AG10803 (cell line): ENCODE measurements around the gene CAMKMT.
A peak's percentile ranks its signal among the peaks of the same experiment; 100 is the strongest.
"Not testable (repeated sequence)": the region's sequence is repeated elsewhere in the genome, so short reads cannot be mapped to it uniquely, and the experiment has no call there.

Experiments used
- DNase-seq: peaks from one replicate; pipeline ENCODE4 v3.0.0; 2010; ENCODE audit warnings: low read depth
- H3K4me3 ChIP-seq: 2 replicates; pipeline ENCODE4 v1.5.1; 2011; ENCODE audit warnings: mild to moderate bottlenecking, low read length, control low read depth
- TF ChIP-seq, protein P1 (sequence below): conservative IDR thresholded peaks from 2 replicates; pipeline ENCODE4 v1.5.1; 2011; ENCODE audit warnings: mild to moderate bottlenecking, low read length, control low read depth, inconsistent platforms

The CAMKMT gene

GRCh38 chr2:44495544-44495943 is 133.8 kb downstream of the CAMKMT start:
- no peak overlapping the region for H3K4me3 ChIP-seq
- no peak for DNase-seq
- TF ChIP-seq, protein P1, sequence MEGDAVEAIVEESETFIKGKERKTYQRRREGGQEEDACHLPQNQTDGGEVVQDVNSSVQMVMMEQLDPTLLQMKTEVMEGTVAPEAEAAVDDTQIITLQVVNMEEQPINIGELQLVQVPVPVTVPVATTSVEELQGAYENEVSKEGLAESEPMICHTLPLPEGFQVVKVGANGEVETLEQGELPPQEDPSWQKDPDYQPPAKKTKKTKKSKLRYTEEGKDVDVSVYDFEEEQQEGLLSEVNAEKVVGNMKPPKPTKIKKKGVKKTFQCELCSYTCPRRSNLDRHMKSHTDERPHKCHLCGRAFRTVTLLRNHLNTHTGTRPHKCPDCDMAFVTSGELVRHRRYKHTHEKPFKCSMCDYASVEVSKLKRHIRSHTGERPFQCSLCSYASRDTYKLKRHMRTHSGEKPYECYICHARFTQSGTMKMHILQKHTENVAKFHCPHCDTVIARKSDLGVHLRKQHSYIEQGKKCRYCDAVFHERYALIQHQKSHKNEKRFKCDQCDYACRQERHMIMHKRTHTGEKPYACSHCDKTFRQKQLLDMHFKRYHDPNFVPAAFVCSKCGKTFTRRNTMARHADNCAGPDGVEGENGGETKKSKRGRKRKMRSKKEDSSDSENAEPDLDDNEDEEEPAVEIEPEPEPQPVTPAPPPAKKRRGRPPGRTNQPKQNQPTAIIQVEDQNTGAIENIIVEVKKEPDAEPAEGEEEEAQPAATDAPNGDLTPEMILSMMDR = no peak

- no peak for DNase-seq
- TF ChIP-seq, protein P1 = no peak
- no peak overlapping the region for H3K4me3 ChIP-seq
Observed at GRCh38 chr2:44496130-44496529, 134.4 kb downstream of the CAMKMT start.

DNA sequence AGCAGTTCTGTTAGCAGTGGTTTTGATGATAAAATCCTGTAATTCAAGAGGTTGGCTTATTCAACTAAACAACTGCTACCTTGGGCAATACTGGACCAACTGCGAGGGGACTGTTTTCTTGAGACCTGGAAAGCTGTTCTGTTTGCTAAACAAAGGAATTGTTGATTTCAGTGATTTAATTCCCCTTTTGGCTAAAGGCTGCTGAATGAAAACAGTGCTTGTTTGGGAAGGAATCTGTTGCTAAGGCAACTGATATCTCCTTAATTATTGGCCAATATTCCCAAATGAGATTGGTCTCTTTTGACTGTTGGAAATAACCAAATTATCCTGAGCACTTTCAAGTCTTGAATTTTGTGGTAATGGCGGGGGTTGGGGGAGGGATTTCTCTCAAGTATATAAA is 136.8 kb downstream of the CAMKMT start:
- no peak overlapping the region for H3K4me3 ChIP-seq
- DNase-seq = no peak
- TF ChIP-seq, protein P1 = no peak

DNA sequence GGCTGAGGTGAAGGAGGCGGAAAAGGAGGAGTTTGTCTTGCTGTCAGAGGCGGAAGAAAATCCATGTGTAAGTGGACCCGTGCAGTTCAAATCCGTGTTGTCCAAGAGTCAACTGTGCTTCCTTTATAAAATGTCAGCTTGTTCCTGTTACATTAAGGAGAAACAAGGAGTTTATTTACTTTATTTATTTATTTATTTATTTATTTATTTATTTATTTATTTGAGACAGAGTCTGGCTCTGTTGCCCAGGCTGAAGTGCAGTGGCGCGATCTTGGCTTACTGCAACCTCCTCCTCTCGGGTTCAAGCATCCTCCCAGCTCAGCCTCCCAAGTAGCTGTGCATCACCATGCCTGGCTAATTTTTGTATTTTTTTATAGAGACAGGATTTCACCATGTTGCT is 143.9 kb downstream of the CAMKMT start:
- DNase-seq, H3K4me3 ChIP-seq: not testable (repeated sequence)

GRCh38 chr2:44510246-44510645 is 148.5 kb downstream of the CAMKMT start:
- TF ChIP-seq, protein P1 = no peak
- DNase-seq = no peak
- no peak overlapping the region for H3K4me3 ChIP-seq

DNA sequence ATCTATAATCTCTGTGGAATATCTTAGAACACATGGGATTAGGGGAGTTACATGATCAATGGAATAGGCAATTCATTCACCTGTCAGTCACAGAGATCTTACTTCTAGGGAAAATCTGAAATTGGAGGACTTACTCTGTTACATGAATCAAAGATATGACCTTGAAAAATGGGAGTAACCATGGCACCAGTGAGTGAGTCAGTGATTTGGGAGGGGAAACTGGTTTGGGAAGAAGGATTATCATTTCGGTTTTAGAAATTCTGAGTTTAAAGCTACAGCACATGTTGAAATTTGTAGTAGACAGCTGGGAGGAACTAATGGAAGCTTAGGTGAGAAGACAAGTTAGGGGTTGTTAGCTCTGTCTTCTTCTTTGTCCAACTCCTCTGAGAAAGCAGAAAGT is 153.7 kb downstream of the CAMKMT start:
- no peak overlapping the region for H3K4me3 ChIP-seq
- TF ChIP-seq, protein P1 = no peak
- peak; percentile 20 for DNase-seq

GRCh38 chr2:44519026-44519425 is 157.3 kb downstream of the CAMKMT start:
- TF ChIP-seq, protein P1 = no peak
- H3K4me3 ChIP-seq = no peak overlapping the region
- DNase-seq = no peak

DNA sequence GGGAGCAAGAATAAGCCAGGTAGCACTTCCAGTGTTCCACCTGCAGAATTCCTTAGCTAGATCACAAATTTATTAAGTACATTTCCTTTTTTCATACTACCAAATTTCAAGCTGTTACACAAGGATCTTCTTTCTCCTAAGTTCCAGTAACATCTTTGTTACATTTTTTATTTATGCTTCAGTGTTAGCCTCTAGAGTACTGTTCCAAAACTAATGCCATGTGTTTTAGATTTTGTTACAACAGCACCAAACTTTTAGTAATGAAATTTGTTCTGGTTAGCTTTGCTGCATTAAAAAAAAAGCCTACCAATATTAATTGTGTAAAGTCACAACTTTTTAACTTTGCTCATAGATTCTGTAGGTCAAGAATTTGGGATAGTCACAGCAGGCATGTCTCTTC is 161.1 kb downstream of the CAMKMT start:
- no peak overlapping the region for H3K4me3 ChIP-seq
- TF ChIP-seq, protein P1 = no peak
- DNase-seq = peak; percentile 57
